ENCODE data around the gene ANKK1. TPM values are rescaled to one million over a fixed set of nuclear protein-coding genes. Genes with fewer than 3 reads are reported as not detected.

ANKK1 gene
- total RNA-seq, 2 donors from 2014 or later: not detected

DNA sequence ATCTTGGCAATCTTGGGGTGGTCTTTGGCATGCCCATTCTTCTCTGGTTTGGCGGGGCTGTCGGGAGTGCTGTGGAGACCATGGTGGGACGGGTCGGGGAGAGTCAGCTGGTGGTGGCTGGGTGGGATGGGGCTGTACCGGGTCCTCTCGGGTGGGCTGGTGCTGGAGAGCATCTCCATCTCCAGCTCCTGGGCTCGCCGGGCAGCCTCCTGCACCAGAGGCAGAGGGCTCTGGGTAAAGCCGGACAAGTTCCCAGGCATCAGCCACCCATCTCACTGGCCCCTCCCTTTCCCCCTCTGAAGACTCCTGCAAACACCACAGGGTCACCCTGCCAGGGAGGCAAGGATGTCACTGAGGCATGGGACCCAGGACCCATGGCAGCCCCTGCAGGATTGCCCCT lies 25.1 kb downstream of the ANKK1 start:
- Histone ChIP-seq H3K9me3 (no peaks in the 10 kb centered on the region), H3K27me3 (no peaks in the 10 kb centered on the region), H3K27ac (no peak overlapping the region), H3K36me3 (no peaks in the 10 kb centered on the region), H3K4me3 (no peak overlapping the region), H3K4me1 (no peaks in the 10 kb centered on the region)
- no peak for DNase-seq (ENCODE audit: low spot score)
- TF ChIP-seq, protein P1, sequence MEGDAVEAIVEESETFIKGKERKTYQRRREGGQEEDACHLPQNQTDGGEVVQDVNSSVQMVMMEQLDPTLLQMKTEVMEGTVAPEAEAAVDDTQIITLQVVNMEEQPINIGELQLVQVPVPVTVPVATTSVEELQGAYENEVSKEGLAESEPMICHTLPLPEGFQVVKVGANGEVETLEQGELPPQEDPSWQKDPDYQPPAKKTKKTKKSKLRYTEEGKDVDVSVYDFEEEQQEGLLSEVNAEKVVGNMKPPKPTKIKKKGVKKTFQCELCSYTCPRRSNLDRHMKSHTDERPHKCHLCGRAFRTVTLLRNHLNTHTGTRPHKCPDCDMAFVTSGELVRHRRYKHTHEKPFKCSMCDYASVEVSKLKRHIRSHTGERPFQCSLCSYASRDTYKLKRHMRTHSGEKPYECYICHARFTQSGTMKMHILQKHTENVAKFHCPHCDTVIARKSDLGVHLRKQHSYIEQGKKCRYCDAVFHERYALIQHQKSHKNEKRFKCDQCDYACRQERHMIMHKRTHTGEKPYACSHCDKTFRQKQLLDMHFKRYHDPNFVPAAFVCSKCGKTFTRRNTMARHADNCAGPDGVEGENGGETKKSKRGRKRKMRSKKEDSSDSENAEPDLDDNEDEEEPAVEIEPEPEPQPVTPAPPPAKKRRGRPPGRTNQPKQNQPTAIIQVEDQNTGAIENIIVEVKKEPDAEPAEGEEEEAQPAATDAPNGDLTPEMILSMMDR (IDR thresholded peaks at IDR 0.05): no peak

DNA sequence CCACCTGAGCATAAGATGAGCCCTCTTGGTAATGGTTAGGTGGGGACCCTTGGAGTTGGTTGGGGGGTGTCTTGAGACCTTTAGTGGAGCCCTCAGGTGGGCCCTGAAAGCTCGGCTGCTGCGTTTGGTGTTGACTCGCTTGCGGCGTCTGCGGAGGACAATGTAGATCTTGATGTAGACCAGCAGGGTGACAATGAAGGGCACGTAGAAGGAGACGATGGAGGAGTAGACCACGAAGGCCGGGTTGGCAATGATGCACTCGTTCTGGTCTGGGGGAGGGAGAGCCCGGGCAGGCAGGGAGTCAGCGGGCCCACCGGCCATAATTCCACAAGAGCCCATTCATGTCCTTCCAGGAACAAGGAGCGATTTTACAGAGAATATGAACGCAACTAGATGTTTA lies 27.8 kb downstream of the ANKK1 start:
- DNase-seq (ENCODE audit: low spot score): no peak
- Histone ChIP-seq H3K4me1 (no peaks in the 10 kb centered on the region), H3K9me3 (no peaks in the 10 kb centered on the region), H3K4me3 (no peak overlapping the region), H3K36me3 (no peaks in the 10 kb centered on the region), H3K27ac (no peak overlapping the region), H3K27me3 (no peaks in the 10 kb centered on the region)
- TF ChIP-seq, protein P1 (IDR thresholded peaks at IDR 0.05): no peak

DNA sequence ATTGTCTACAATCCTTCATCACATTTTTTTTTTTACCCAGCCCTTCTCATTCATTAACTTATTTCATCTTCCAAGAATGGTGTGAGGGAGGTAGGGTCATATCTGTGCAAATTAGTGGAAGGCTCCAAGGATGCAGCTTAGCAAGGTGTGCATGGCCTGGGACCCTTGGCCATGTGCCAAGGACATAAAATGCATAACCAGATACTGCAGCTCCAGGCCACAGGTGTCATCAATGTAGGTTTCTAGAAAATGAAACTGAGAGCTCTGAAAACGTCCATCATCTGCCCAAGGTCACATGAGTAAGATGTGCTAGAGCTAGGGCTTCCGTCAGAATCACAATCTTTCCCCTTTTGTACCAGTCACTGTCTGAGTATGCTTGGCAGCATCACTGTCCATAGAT lies 29.8 kb downstream of the ANKK1 start:
- Histone ChIP-seq H3K27me3 (no peaks in the 10 kb centered on the region), H3K27ac (no peak overlapping the region), H3K9me3 (no peaks in the 10 kb centered on the region), H3K36me3 (no peaks in the 10 kb centered on the region), H3K4me3 (no peak overlapping the region), H3K4me1 (no peaks in the 10 kb centered on the region)
- TF ChIP-seq, protein P1 (IDR thresholded peaks at IDR 0.05): no peak
- DNase-seq (ENCODE audit: low spot score): no peak

DNA sequence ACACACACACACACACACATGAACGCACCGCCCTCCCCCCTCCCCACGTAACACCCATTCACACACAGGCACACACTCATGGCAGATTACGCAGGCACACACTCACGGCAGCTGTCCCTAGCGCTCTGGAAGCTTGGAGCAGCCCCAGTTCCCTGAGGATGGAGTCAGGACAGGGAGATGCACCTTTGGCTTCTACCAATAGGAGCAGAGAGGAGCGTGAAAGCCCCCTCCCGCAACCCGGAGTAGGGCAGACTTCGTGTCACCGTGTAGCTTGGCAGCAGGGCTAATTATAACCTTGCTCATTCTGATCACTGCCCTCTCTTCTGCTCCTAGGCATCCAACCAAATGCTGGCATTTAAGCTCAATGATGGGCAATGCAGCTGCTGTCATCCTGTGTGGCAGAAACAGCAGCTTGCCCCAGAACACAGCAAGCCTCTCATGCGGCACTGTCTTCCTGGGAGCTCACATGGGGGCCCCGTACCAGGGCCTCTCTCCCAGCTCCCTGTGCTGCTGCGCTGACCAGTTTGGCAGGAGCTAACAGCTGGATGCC lies 31.9 kb downstream of the ANKK1 start:
- H3K27me3 ChIP-seq: no peaks in the 10 kb centered on the region
- no peaks in the 10 kb centered on the region for H3K36me3 ChIP-seq
- no peak overlapping the region for H3K4me3 ChIP-seq
- TF ChIP-seq, protein P1 (IDR thresholded peaks at IDR 0.05): no peak
- no peak for DNase-seq (ENCODE audit: low spot score)
- H3K27ac ChIP-seq: no peak overlapping the region
- no peaks in the 10 kb centered on the region for H3K9me3 ChIP-seq
- H3K4me1 ChIP-seq: no peaks in the 10 kb centered on the region

DNA sequence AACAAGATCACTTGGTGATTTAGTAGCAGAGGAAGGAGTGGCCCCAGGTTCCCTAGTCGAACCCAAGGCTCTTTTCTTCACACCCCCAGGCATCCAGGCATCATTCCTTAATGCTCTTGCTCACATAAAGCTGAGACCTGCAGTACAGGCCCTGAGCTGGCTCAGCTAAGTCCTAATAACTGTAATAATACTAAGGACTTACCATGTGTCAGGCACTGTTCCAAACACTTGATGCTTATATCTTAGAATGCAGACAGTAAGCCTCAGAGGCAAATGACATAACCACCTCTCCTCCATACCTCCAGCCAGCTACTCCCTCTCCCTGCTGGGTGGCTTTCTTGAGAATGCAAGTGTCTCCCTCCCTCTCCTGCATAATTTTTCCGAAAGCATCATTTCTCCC lies 33.2 kb downstream of the ANKK1 start:
- no peaks in the 10 kb centered on the region for H3K9me3 ChIP-seq

More for the DNA sequence above, 33.2 kb downstream of the ANKK1 start:
- no peak for DNase-seq (ENCODE audit: low spot score)
- Histone ChIP-seq H3K4me1 (no peaks in the 10 kb centered on the region), H3K27ac (no peak overlapping the region), H3K36me3 (no peaks in the 10 kb centered on the region), H3K27me3 (no peaks in the 10 kb centered on the region), H3K4me3 (no peak overlapping the region)
- TF ChIP-seq, protein P1 (IDR thresholded peaks at IDR 0.05): no peak

Measured in right atrium auricular region (tissue), 2 donors.